IMR-90 (cell line): ENCODE results near the gene ZMAT5.

Source experiments
- BHLHE40 ChIP-seq: fragments of 150-350 bp; IDR thresholded peaks from 2 replicates; pipeline ENCODE4 v1.6.1; 2016; ENCODE audit warnings: mild to moderate bottlenecking, low read depth, low read length
- CEBPB ChIP-seq: IDR thresholded peaks from 2 replicates; pipeline ENCODE4 v1.6.1; 2012; ENCODE audit warnings: low read depth, low read length, improper control_type of control experiment
- CHD1 ChIP-seq: IDR thresholded peaks from 2 replicates; pipeline ENCODE4 v1.6.1; 2012; ENCODE audit warnings: low read depth, low read length, improper control_type of control experiment
- CTCF ChIP-seq: conservative IDR thresholded peaks from 2 replicates; pipeline ENCODE4 v1.5.1; 2012; ENCODE audit warnings: mild to moderate bottlenecking, low read depth, low read length, improper control_type of control experiment
- FOS ChIP-seq: fragments of 150-350 bp; IDR thresholded peaks from 2 replicates; pipeline ENCODE4 v1.6.1; 2016; ENCODE audit warnings: low read depth, low read length
- MAFK ChIP-seq: IDR thresholded peaks from 2 replicates; pipeline ENCODE4 v1.6.1; 2012; ENCODE audit warnings: low read depth, low read length, improper control_type of control experiment
- MAZ ChIP-seq: IDR thresholded peaks from 2 replicates; pipeline ENCODE4 v1.6.1; 2012; ENCODE audit warnings: low read depth, mild to moderate bottlenecking, low read length, improper control_type of control experiment, moderate library complexity, borderline replicate concordance
- MXI1 ChIP-seq: IDR thresholded peaks from 2 replicates; pipeline ENCODE4 v1.6.1; 2012; ENCODE audit warnings: low read depth, mild to moderate bottlenecking, low read length, moderate library complexity, borderline replicate concordance
- POLR2A ChIP-seq: IDR thresholded peaks from 2 replicates; pipeline ENCODE4 v1.6.1; 2012; ENCODE audit warnings: mild to moderate bottlenecking, low read depth, low read length
- RAD21 ChIP-seq: IDR thresholded peaks from 2 replicates; pipeline ENCODE4 v1.6.1; 2012; ENCODE audit warnings: low read length, improper control_type of control experiment
- RCOR1 ChIP-seq: IDR thresholded peaks from 2 replicates; pipeline ENCODE4 v1.6.1; 2012; ENCODE audit warnings: mild to moderate bottlenecking, low read length, improper control_type of control experiment; ENCODE audit not compliant: insufficient replicate concordance
- RFX5 ChIP-seq: IDR thresholded peaks from 2 replicates; pipeline ENCODE4 v1.8.0; 2012; ENCODE audit warnings: low read depth, mild to moderate bottlenecking, low read length, moderate library complexity
- SMC3 ChIP-seq: fragments of 150-350 bp; IDR thresholded peaks from 2 replicates; pipeline ENCODE4 v1.6.1; 2016; ENCODE audit warnings: low read depth, mild to moderate bottlenecking, antibody characterized with exemption, low read length, moderate library complexity
- USF2 ChIP-seq: fragments of 150-350 bp; IDR thresholded peaks from 2 replicates; pipeline ENCODE4 v1.6.1; 2017; ENCODE audit warnings: mild to moderate bottlenecking, antibody characterized with exemption, low read length, low read depth

- TF ChIP-seq CTCF = no peak
- TF ChIP-seq MXI1 = no peak
- TF ChIP-seq RFX5 = no peak
- TF ChIP-seq MAZ = no peak
- no peak for TF ChIP-seq CEBPB
- no peak for TF ChIP-seq RCOR1
- no peak for TF ChIP-seq POLR2A
- no peak for TF ChIP-seq RAD21
- no peak for TF ChIP-seq CHD1
- no peak for TF ChIP-seq USF2
- TF ChIP-seq BHLHE40 = no peak
- no peak for TF ChIP-seq SMC3
- no peak for TF ChIP-seq FOS
- no peak for TF ChIP-seq MAFK
Observed at GRCh38 chr22:29747832-29748231, 19.0 kb downstream of the ZMAT5 start.
